Suprapubic skin (tissue), 4 donors: ENCODE results near the gene PLCG2.

Source experiments
- EP300 ChIP-seq: sonication (generic); formaldehyde crosslinking; IDR thresholded peaks from one replicate; pipeline ENCODE4 v1.6.1; 2017; ENCODE audit warnings: antibody characterized with exemption
- POLR2A ChIP-seq, 2 donors: fragments of 450-650 bp; IDR thresholded peaks; one replicate each; pipeline ENCODE4 v1.6.1; 2017; ENCODE audit warnings: antibody characterized with exemption in 2 of 2, mild to moderate bottlenecking in 2 of 2, moderate library complexity in 2 of 2
- POLR2AphosphoS5 ChIP-seq, 3 donors: sonication (generic); formaldehyde crosslinking; IDR thresholded peaks; one replicate each; pipeline ENCODE4 v1.6.1; 2017; ENCODE audit warnings: antibody characterized with exemption in 3 of 3
- TF ChIP-seq, protein P1 (sequence below), 2 donors: fragments of 200-600 bp in 1 of 2; fragments of 450-650 bp in 1 of 2; sonication (generic) in 1 of 2; IDR thresholded peaks; one replicate each; pipeline ENCODE4 v1.5.1; 2016 to 2019; ENCODE audit warnings: antibody characterized with exemption in 2 of 2, mild to moderate bottlenecking in 1 of 2, moderate library complexity in 1 of 2

DNA sequence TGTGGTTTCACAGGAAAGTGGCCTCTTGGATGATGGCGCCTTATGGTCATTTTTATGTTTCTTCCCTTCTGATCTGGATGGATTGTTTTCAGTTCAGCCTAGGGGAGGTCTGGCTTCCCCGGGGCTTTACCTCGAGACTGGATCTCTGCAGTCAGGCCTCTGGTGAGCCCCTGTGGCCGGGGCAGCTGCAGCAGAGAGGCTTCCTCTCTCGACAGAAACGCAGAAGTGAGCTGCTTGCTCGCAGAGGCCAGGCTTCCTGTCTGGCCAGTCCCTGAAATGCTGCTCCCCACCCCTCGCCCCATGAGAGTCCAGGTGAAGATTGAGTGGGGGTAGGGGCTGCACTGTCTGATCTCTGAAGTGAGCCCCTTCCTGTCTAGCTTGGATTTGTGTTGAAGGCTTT lies 44.0 kb downstream of the PLCG2 start:
- TF ChIP-seq, protein P1, sequence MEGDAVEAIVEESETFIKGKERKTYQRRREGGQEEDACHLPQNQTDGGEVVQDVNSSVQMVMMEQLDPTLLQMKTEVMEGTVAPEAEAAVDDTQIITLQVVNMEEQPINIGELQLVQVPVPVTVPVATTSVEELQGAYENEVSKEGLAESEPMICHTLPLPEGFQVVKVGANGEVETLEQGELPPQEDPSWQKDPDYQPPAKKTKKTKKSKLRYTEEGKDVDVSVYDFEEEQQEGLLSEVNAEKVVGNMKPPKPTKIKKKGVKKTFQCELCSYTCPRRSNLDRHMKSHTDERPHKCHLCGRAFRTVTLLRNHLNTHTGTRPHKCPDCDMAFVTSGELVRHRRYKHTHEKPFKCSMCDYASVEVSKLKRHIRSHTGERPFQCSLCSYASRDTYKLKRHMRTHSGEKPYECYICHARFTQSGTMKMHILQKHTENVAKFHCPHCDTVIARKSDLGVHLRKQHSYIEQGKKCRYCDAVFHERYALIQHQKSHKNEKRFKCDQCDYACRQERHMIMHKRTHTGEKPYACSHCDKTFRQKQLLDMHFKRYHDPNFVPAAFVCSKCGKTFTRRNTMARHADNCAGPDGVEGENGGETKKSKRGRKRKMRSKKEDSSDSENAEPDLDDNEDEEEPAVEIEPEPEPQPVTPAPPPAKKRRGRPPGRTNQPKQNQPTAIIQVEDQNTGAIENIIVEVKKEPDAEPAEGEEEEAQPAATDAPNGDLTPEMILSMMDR (IDR thresholded peaks at IDR 0.05) = no peak
- TF ChIP-seq POLR2AphosphoS5 (IDR thresholded peaks at IDR 0.05) (no peak), EP300 (no peak), POLR2A (IDR thresholded peaks at IDR 0.05) (no peak)
